ENCODE measurements around the gene OASL.
A peak's percentile ranks its signal among the peaks of the same experiment; 100 is the strongest.
"Not testable (repeated sequence)": the region's sequence is repeated elsewhere in the genome, so short reads cannot be mapped to it uniquely, and the experiment has no call there.

Gene OASL

DNA sequence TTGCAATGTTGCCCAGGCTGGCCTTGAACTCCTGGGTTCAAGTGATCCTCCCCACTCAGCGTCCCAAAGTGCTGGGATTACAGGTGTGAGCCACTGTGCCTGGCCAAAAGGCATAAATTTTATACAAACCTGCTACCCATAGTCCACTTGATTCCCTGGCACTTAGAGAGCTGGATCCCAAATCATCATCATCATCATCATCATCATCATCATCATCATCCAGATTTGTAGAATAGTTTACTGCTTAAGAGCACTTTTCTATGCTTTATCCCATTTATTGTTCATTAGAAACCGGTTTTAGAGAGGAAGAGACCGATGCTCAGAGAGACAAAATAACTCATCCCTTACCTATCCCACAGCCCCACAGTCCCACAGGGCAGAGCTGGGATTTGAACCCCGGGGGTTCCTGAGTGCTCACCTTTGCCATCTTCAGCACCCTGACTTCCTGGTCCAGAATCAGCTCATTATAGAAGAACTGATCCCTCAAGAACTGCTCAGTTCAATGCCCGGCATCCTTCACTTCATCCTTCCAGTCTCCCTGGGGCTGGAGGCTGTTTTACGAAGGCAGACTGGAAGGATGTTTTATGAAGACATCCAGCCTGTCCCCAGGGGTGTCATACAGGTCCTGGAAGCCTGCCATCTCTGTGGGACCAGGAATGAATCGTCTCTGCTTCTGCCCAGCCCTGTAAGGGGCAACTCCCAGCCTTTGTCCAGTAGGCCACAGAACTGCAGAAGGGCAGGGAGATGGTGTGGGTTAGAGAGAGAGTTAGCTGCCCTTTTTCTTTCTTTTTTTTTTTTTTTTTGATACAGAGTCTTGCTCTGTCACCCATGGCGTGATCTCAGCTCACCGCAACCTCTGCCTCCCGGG is 20.2 kb upstream of the OASL start:
- no peak for DNase-seq

GRCh38 chr12:121057794-121058193 is 18.7 kb upstream of the OASL start:
- DNase-seq = no peak

GRCh38 chr12:121053706-121054105 is 14.7 kb upstream of the OASL start:
- DNase-seq = no peak

- DNase-seq = no peak
These were observed 11.7 kb upstream of the OASL start for GRCh38 chr12:121050725-121051124.

GRCh38 chr12:121048442-121048841 is 9.4 kb upstream of the OASL start:
- DNase-seq = no peak

- not testable (repeated sequence) for DNase-seq
These were observed 8.4 kb upstream of the OASL start for GRCh38 chr12:121047400-121047799.

DNA sequence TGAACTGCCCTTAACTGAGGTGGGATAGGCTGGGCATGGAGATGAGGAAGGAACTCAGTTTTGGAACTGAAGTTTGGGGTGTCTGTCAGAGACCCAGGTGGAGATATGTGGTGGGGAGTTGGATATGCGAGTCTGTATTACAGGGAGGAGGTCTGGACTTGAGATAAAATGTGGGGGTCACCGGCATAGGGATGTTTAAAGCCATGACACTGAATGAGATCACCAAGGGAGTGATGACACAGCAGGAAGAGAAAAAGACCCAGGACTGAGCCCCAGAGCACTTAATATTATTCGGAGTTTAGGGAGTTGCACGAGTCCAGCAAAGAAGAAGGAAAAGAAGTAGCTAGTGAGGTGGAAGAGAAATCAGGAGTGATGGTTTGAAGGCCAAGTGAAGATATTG is 4.0 kb upstream of the OASL start:
- DNase-seq = no peak

- no peak for DNase-seq
These were observed 2.2 kb downstream of the OASL start for GRCh38 chr12:121036810-121037326.

DNA sequence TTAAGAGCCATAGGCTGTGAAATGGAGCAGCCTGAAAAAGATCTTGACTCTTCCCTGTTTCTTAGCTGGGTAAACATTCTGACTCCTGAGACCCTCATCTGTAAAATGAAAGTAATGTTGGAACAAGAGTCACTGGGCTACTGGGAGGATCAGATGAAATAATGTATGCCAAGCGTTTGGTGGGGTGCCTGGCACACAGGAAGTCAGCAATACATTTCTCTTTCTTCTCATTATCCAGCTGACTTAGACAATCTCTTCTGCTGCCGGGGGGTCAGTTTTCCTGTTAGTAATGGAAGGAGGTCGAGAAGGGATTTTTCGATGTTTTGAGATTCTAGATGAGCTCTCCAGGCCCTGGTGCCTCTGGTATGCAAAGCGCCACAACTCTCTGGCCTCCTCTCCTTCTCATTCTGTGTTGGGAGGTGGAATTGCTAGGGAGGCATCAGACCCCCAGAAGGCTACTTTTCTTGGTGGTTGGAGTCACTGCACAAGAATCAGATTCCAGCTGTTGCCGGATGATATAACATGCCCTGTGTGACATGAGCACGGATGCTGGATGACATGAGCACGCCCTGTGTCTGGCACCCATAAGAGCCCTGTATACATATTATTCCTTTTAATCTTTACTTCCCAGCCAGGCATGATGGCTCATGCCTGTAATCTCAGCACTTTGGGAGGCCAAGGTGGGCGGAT is 4.3 kb downstream of the OASL start:
- no peak for DNase-seq

GRCh38 chr12:121033625-121034349 is 5.3 kb downstream of the OASL start:
- peak; percentile 74 for DNase-seq

DNA sequence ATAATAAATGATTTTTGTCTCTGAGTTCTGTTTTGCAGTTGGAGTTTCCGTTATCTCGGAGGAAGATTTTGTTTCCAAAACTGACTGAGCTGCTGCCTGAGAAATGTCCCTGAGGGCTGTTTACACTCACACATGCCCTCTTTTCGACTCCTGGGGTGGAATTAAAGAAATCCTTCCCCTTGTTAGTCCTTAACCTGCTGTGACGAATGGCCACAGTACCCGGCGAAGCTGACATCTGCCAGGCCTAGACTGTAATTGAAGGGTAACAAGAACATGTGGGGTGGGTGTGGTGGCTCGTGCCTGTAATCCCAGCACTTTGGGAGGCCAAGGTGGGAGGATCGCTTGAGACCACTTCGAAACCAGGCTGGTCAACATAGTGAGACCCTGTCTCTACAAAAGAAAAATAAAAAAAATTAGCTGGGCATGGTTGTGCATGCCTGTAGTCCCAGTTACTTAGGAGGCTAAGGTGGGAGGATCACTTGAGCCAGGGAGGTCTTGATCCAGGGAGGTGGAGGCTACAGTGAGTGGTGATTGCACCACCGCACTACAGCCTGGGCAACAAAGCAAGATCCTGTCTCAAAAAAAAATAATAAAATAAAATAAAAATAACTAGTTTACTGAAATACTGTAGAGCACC is 8.4 kb downstream of the OASL start:
- DNase-seq = no peak

GRCh38 chr12:121026274-121027045 is 12.6 kb downstream of the OASL start:
- DNase-seq = no peak

- no peak for DNase-seq
These were observed 13.4 kb downstream of the OASL start for GRCh38 chr12:121025442-121026226.

DNA sequence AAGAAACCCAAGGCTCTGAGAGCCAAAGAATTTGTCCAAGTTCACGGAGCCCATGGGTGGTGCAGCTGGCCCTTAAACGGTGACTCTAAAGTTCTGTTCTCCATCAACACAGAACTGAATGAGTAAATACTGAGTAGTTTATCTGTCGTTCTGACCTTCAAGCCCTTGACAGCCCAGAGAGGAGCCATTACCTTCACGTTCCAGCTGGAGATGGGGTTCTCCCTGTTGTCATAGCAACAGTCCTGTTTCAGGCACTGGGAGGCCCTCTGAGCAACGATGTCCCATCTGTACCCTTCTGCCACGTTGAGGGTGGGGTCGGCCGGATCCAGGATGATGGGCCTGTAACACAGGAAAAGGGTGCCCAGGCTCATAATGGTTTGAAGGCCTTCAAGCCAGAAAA is 15.2 kb downstream of the OASL start:
- no peak for DNase-seq

- no peak for DNase-seq
These were observed 16.3 kb downstream of the OASL start for GRCh38 chr12:121022713-121023112.

DNA sequence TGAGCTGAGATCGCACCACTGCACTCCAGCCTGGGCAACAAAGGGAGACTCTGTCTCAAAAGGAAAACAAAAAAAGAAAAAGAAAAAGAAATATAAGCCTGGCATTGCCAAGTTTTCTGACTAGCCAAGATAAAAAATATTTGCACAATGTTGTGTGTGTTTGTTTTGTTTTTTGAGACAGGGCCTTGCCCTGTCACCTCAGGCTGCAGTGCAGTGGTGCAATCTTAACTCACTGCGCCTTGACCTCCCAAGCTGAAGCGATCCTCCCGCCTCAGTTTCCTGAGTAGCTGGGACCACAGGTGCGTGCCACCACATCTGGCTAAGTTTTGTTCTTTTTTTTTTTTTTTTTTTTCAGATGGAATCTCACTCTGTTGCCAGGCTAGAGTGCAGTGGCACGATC is 17.3 kb downstream of the OASL start:
- no peak for DNase-seq

GRCh38 chr12:121018860-121019617 is 20.0 kb downstream of the OASL start:
- no peak for DNase-seq

DNA sequence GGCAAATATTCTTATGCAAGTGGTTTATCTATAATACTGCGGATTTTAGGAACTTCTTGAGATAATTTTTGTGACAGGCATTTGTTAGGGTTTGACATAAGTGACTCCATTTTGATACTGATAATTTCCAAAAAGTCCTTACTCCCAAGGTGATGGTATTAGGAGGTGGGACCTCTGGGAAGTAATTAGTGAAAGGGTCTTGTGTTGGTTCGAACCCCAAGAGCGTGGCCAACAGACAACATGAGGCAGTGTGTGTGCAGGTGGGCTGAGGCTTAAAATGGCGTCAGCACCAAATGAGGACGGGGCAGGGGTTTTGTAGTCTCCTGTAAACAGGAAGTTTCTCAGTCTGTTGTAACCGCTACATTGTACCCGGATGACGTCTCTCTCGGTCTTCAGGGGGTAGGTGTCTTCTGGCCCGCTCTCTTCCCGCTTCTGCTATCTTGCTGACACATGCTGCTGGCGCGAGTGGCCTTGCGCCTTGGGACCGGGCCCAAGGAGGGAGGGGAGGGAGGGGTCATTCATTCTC is 21.0 kb downstream of the OASL start:
- no peak for DNase-seq

GRCh38 chr12:121015825-121016766 is 22.9 kb downstream of the OASL start, which contains the start of gene C12orf43:
Gene C12orf43 (minus strand): TSS chr12:121016487. CDS start chr12:121016474, 13 bp downstream.
- peak; percentile 87 for DNase-seq

Data from central memory CD4-positive, alpha-beta T cell (primary cell).